Parathyroid adenoma (tissue), 2 donors: Measurements from ENCODE around the gene OPN1LW.

Experiments used
- H2AFZ ChIP-seq: fragments of 300-600 bp; sonication (generic); one replicate; pipeline ENCODE4 v1.7.0; 2017; ENCODE audit warnings: antibody characterized with exemption, mild to moderate bottlenecking
- H3K27ac ChIP-seq: fragments of 300-600 bp; sonication (generic); one replicate; pipeline ENCODE4 v1.7.0; 2017
- H3K27me3 ChIP-seq: fragments of 300-600 bp; sonication (generic); one replicate; pipeline ENCODE4 v1.7.0; 2017; ENCODE audit warnings: low read length; ENCODE audit not compliant: control insufficient read depth, insufficient read depth
- H3K36me3 ChIP-seq: fragments of 300-600 bp; sonication (generic); one replicate; pipeline ENCODE4 v1.7.0; 2017; ENCODE audit warnings: low read length; ENCODE audit not compliant: control insufficient read depth, insufficient read depth
- H3K4me1 ChIP-seq: fragments of 300-600 bp; sonication (generic); one replicate; pipeline ENCODE4 v1.7.0; 2017; ENCODE audit warnings: control low read depth
- H3K4me2 ChIP-seq: fragments of 300-600 bp; sonication (generic); one replicate; pipeline ENCODE4 v1.7.0; 2017; ENCODE audit warnings: low read length
- H3K4me3 ChIP-seq: fragments of 300-600 bp; sonication (generic); one replicate; pipeline ENCODE4 v1.7.0; 2017; ENCODE audit warnings: low read depth, low read length
- H3K79me2 ChIP-seq: fragments of 300-600 bp; sonication (generic); one replicate; pipeline ENCODE4 v1.7.0; 2017; ENCODE audit warnings: control low read depth
- H3K9ac ChIP-seq: fragments of 300-600 bp; sonication (generic); one replicate; pipeline ENCODE4 v1.7.0; 2017; ENCODE audit warnings: mild to moderate bottlenecking
- H3K9me3 ChIP-seq: fragments of 300-600 bp; sonication (generic); one replicate; pipeline ENCODE4 v1.7.0; 2017; ENCODE audit warnings: low read length; ENCODE audit not compliant: control insufficient read depth
- CTCF ChIP-seq: fragments of 300-600 bp; sonication (generic); IDR thresholded peaks from one replicate; pipeline ENCODE4 v1.7.0; 2017; ENCODE audit warnings: antibody characterized with exemption, mild to moderate bottlenecking
- donor health status: primary hyperparathyroidism.

OPN1LW gene

GRCh38 chrX:154121207-154121606 is 22.8 kb upstream of the OPN1LW start:
- Histone ChIP-seq H3K27ac (peak overlapping the region; percentile 57), H3K9me3 (no peaks in the 10 kb centered on the region)
- no peak for TF ChIP-seq CTCF

GRCh38 chrX:154121961-154122360 is 22.1 kb upstream of the OPN1LW start:
- Histone ChIP-seq H3K27me3 (no peaks in the 10 kb centered on the region), H3K4me1 (no peaks in the 10 kb centered on the region), H3K79me2 (no peaks in the 10 kb centered on the region), H3K4me2 (no peak overlapping the region), H3K4me3 (no peak overlapping the region), H3K36me3 (no peaks in the 10 kb centered on the region), H2AFZ (no peak overlapping the region), H3K9ac (no peak overlapping the region), H3K9me3 (no peaks in the 10 kb centered on the region), H3K27ac (peak overlapping the region; percentile 57)
- no peak for TF ChIP-seq CTCF

More at GRCh38 chrX:154121207-154121606, 22.8 kb upstream of the OPN1LW start:
- Histone ChIP-seq H2AFZ (no peak overlapping the region), H3K36me3 (no peaks in the 10 kb centered on the region), H3K27me3 (no peaks in the 10 kb centered on the region), H3K4me1 (no peaks in the 10 kb centered on the region), H3K9ac (no peak overlapping the region), H3K4me2 (no peak overlapping the region), H3K4me3 (no peak overlapping the region), H3K79me2 (no peaks in the 10 kb centered on the region)

GRCh38 chrX:154123241-154124219 is 20.5 kb upstream of the OPN1LW start:
- H3K4me1 ChIP-seq: no peaks in the 10 kb centered on the region
- H3K4me2 ChIP-seq: no peak overlapping the region
- H3K27ac ChIP-seq: no peak overlapping the region
- H3K27me3 ChIP-seq: no peaks in the 10 kb centered on the region
- H3K79me2 ChIP-seq: no peaks in the 10 kb centered on the region
- H3K36me3 ChIP-seq: no peaks in the 10 kb centered on the region
- H3K4me3 ChIP-seq: no peak overlapping the region
- TF ChIP-seq CTCF: no peak
- H3K9ac ChIP-seq: no peak overlapping the region
- no peaks in the 10 kb centered on the region for H3K9me3 ChIP-seq
- H2AFZ ChIP-seq: no peak overlapping the region

- no peaks in the 10 kb centered on the region for H3K79me2 ChIP-seq
- no peak for TF ChIP-seq CTCF
Measured at GRCh38 chrX:154125391-154126040, 18.5 kb upstream of the OPN1LW start.

More at GRCh38 chrX:154125391-154126040, 18.5 kb upstream of the OPN1LW start:
- no peak overlapping the region for H3K9ac ChIP-seq
- no peaks in the 10 kb centered on the region for H3K4me1 ChIP-seq
- no peaks in the 10 kb centered on the region for H3K36me3 ChIP-seq
- no peak overlapping the region for H2AFZ ChIP-seq
- H3K4me3 ChIP-seq: no peak overlapping the region
- H3K9me3 ChIP-seq: no peaks in the 10 kb centered on the region
- no peak overlapping the region for H3K4me2 ChIP-seq
- H3K27ac ChIP-seq: no peak overlapping the region
- no peaks in the 10 kb centered on the region for H3K27me3 ChIP-seq
